ENCODE data around the gene CDPF1.
"Not testable (repeated sequence)": the region's sequence is repeated elsewhere in the genome, so short reads cannot be mapped to it uniquely, and the experiment has no call there.

The CDPF1 gene

GRCh38 chr22:46224044-46224897, 25.8 kb downstream of the CDPF1 start:
- DNase-seq, result no peak

- no peak for DNase-seq
These were observed 29.2 kb downstream of the CDPF1 start for GRCh38 chr22:46220921-46221320.

- DNase-seq, result no peak
These were observed 30.5 kb downstream of the CDPF1 start for GRCh38 chr22:46219636-46220035.

GRCh38 chr22:46214616-46215015, 35.5 kb downstream of the CDPF1 start:
- no peak for DNase-seq

- DNase-seq, result no peak
These were observed 35.9 kb downstream of the CDPF1 start for GRCh38 chr22:46214149-46214548.

- DNase-seq, result no peak
These were observed 37.0 kb downstream of the CDPF1 start for GRCh38 chr22:46213052-46213451.

GRCh38 chr22:46212195-46212594, 37.9 kb downstream of the CDPF1 start:
- DNase-seq, result no peak

GRCh38 chr22:46209262-46209661, 40.8 kb downstream of the CDPF1 start:
- no peak for DNase-seq

- DNase-seq, result no peak
These were observed 46.5 kb downstream of the CDPF1 start for GRCh38 chr22:46203601-46203980.

- no peak for DNase-seq
These were observed 47.0 kb downstream of the CDPF1 start for GRCh38 chr22:46202897-46203600.

GRCh38 chr22:46201059-46201757, 48.9 kb downstream of the CDPF1 start:
- no peak for DNase-seq

GRCh38 chr22:46198806-46199205, 51.3 kb downstream of the CDPF1 start:
- not testable (repeated sequence) for DNase-seq

GRCh38 chr22:46198274-46198673, 51.8 kb downstream of the CDPF1 start:
- no peak for DNase-seq

- DNase-seq, result peak; percentile 50
These were observed 53.8 kb downstream of the CDPF1 start for GRCh38 chr22:46196278-46196677.

GRCh38 chr22:46195487-46196165, 54.5 kb downstream of the CDPF1 start:
- DNase-seq, result no peak

Measured in hematopoietic multipotent progenitor cell treated with erythropoietin and hydrocortisone succinate and interleukin-3 and kit ligand, for 8 days (in vitro differentiated cells).